WERI-Rb-1 (cell line): ENCODE data around the gene EDN3.
"Not testable (repeated sequence)": the region's sequence is repeated elsewhere in the genome, so short reads cannot be mapped to it uniquely, and the experiment has no call there.

Experiments
- DNase-seq: peaks from one replicate; pipeline ENCODE4 v3.0.0-alpha.2; 2020
- H3K27ac ChIP-seq: fragments of 250-450 bp; sonication (Bioruptor Pico); 2 replicates; pipeline ENCODE4 v1.5.1; 2020; ENCODE audit warnings: mild to moderate bottlenecking, moderate library complexity
- H3K27me3 ChIP-seq: fragments of 250-450 bp; sonication (Bioruptor Pico); 2 replicates; pipeline ENCODE4 v1.5.1; 2021; ENCODE audit warnings: mild to moderate bottlenecking, low read depth, moderate library complexity; ENCODE audit not compliant: insufficient read depth, severe bottlenecking
- H3K36me3 ChIP-seq: fragments of 250-450 bp; sonication (Bioruptor Pico); 2 replicates; pipeline ENCODE4 v1.5.1; 2020; ENCODE audit warnings: mild to moderate bottlenecking, moderate library complexity
- H3K4me3 ChIP-seq: 2 replicates; pipeline ENCODE4 v1.5.1; 2011; ENCODE audit warnings: low read depth, mild to moderate bottlenecking, control low read depth, low read length
- H3K9me3 ChIP-seq: fragments of 250-450 bp; sonication (Bioruptor Pico); 2 replicates; pipeline ENCODE4 v1.5.1; 2021; ENCODE audit warnings: mild to moderate bottlenecking, moderate library complexity; ENCODE audit not compliant: severe bottlenecking
- CTCF ChIP-seq: IDR thresholded peaks from 2 replicates; pipeline ENCODE4 v1.5.1; 2011; ENCODE audit warnings: low read depth, mild to moderate bottlenecking, control low read depth, inconsistent platforms, low read length

EDN3 gene

GRCh38 chr20:59333260-59333845 is 32.9 kb downstream of the EDN3 start:
- no peak overlapping the region for H3K4me3 ChIP-seq
- no peak overlapping the region for H3K27ac ChIP-seq
- no peak for DNase-seq
- no peaks in the 10 kb centered on the region for H3K36me3 ChIP-seq
- H3K9me3 ChIP-seq, result no peaks in the 10 kb centered on the region
- TF ChIP-seq CTCF, result no peak
- H3K27me3 ChIP-seq, result no peaks in the 10 kb centered on the region

DNA sequence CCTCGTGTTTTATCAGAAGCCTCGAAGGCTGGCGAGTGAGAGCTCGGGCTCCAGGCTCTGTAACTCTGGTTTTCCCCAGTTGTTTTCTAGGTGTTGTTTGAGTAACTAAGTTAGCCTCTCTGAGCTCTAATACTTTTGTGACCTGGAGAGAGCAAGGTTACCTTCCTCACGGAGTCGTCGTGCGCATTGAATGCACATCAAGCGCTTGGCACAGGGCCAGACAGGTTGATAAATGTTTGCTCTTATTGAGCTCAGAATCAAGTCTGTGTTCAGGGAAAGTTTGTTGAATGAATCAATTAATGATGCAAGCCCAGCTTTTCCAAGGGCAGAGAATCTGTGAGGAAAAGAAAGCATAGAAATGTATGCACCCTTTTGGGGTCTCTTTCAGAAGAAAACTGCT is 33.5 kb downstream of the EDN3 start:
- H3K27me3 ChIP-seq, result no peaks in the 10 kb centered on the region
- H3K36me3 ChIP-seq, result no peaks in the 10 kb centered on the region
- TF ChIP-seq CTCF, result no peak
- no peak overlapping the region for H3K27ac ChIP-seq
- no peak overlapping the region for H3K4me3 ChIP-seq
- H3K9me3 ChIP-seq, result no peaks in the 10 kb centered on the region
- no peak for DNase-seq

DNA sequence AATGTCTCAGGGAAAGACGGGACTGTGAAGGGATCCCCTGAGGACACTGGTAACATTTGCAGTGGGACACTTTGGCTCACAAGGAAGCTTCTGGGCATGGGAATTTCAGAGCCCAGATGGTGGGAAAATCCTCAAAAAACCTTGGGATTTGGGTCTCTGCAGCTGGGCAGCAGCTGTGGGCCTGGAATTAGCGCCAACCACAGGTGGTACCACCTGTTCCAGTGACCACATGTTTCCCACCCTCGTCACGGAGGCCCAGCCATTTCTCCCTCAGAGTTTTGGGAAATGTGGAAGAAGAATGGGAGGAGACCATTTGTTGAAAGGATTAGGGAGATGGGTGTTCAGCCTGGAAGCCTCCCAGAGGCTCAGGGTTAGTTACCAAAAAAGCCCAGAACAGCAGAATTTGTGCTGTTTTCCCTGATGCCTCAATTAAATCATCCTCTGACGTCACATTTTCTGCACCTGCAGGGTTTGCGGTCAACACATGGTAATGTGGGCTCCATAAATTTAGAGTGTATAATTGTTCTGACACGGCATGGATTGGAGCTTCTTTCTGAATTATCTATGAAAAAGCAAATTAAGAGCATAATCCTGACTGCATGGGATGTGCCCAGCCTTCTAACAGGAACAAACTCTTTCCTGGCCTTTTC is 34.4 kb downstream of the EDN3 start:
- no peak for TF ChIP-seq CTCF
- Histone ChIP-seq H3K27me3 (no peaks in the 10 kb centered on the region), H3K4me3 (no peak overlapping the region), H3K36me3 (no peaks in the 10 kb centered on the region), H3K27ac (no peak overlapping the region), H3K9me3 (no peaks in the 10 kb centered on the region)
- no peak for DNase-seq

- TF ChIP-seq CTCF, result no peak
- no peak for DNase-seq
- H3K27ac ChIP-seq, result no peak overlapping the region
- H3K36me3 ChIP-seq, result no peaks in the 10 kb centered on the region
- H3K4me3 ChIP-seq, result no peak overlapping the region
- H3K9me3 ChIP-seq, result no peaks in the 10 kb centered on the region
- H3K27me3 ChIP-seq, result no peaks in the 10 kb centered on the region
These were observed 35.0 kb downstream of the EDN3 start for GRCh38 chr20:59335377-59335776.

DNA sequence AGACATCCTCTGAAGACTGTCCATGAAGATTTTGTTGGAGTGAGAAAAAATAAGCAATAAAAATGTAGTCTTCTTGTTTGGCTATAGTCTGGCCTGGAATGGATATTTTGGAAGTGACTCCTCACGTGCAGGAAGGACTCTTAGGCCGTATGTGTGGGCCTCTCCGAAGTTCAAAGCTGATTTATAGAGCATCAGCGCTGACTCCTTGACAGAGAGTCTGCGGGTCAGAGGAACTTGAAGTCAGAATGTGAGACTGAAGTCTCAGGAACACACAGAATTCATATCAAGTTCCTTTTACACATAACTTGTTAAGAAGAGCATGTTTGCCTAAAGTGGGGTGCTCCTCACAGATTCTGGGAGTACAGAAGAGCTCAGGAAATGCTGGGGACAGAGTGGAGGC is 36.1 kb downstream of the EDN3 start:
- no peaks in the 10 kb centered on the region for H3K9me3 ChIP-seq
- H3K27ac ChIP-seq, result no peak overlapping the region
- DNase-seq, result no peak
- H3K4me3 ChIP-seq, result no peak overlapping the region
- no peak for TF ChIP-seq CTCF
- H3K36me3 ChIP-seq, result no peaks in the 10 kb centered on the region
- no peaks in the 10 kb centered on the region for H3K27me3 ChIP-seq

DNA sequence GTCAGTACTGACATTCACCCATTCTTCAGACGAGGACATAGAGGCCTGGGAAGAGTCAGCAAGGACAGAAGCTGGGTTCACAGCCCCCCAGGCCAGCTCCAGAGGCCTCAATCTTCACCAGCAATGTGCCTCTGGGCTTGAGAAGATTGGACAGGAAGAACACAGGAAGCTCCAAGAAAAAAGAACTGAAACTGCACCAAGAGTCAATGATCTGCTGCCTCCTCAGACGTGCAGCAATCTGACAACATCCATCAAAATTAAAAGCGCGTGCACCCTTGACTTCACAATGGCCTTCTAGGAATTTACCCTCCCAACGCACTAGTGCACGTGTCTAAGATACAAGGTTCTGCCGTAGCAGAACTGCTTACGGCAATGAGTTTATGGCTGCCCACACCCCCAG is 38.0 kb downstream of the EDN3 start:
- not testable (repeated sequence) for H3K9me3 ChIP-seq, H3K36me3 ChIP-seq, DNase-seq, H3K27ac ChIP-seq, H3K27me3 ChIP-seq, H3K4me3 ChIP-seq
